Measurements from ENCODE around the gene AHCY. TPM values are rescaled to one million over a fixed set of nuclear protein-coding genes. Genes with fewer than 3 reads are reported as not detected.

AHCY gene
- total and polyA plus RNA-seq, 8 donors: 89.1 to 121 (median 118) TPM

GRCh38 chr20:34285450-34285849 lies 17.7 kb downstream of the AHCY start:
- intact Hi-C loops (cut with DNase I): no loop called here
- no peak for ATAC-seq

GRCh38 chr20:34283844-34284243 lies 19.3 kb downstream of the AHCY start:
- H3K27ac ChIP-seq: no peak overlapping the region
- H3K4me1 ChIP-seq: no peaks in the 10 kb centered on the region
- no peak overlapping the region for H3K4me3 ChIP-seq
- intact Hi-C loops (cut with DNase I): no loop called here
- no peaks in the 10 kb centered on the region for H3K27me3 ChIP-seq
- H3K36me3 ChIP-seq: peaks cover 0 to 100% of the 10 kb centered on the region in 2 donors
- no peak for ATAC-seq
- H3K9me3 ChIP-seq: no peaks in the 10 kb centered on the region
- no peak for DNase-seq
- no peak for TF ChIP-seq CTCF (IDR thresholded peaks at IDR 0.05)

More at GRCh38 chr20:34285450-34285849, 17.7 kb downstream of the AHCY start:
- Histone ChIP-seq H3K27me3 (no peaks in the 10 kb centered on the region), H3K36me3 (peaks cover 0 to 100% of the 10 kb centered on the region in 2 donors), H3K9me3 (no peaks in the 10 kb centered on the region), H3K27ac (no peak overlapping the region), H3K4me1 (no peaks in the 10 kb centered on the region), H3K4me3 (no peak overlapping the region)
- no peak for TF ChIP-seq CTCF (IDR thresholded peaks at IDR 0.05)
- DNase-seq: no peak

- Histone ChIP-seq H3K27ac (no peak overlapping the region), H3K4me1 (no peaks in the 10 kb centered on the region), H3K27me3 (no peaks in the 10 kb centered on the region), H3K36me3 (peaks cover 0 to 100% of the 10 kb centered on the region in 2 donors), H3K4me3 (no peak overlapping the region), H3K9me3 (no peaks in the 10 kb centered on the region)
- no peak for TF ChIP-seq CTCF (IDR thresholded peaks at IDR 0.05)
- intact Hi-C loops (cut with DNase I): no loop called here
- no peak for ATAC-seq
- DNase-seq: no peak
These were observed 21.1 kb downstream of the AHCY start for GRCh38 chr20:34282041-34282440.

GRCh38 chr20:34281177-34281576 lies 22.0 kb downstream of the AHCY start:
- intact Hi-C loops (cut with DNase I): no loop called here
- Histone ChIP-seq H3K27ac (no peak overlapping the region), H3K4me1 (no peaks in the 10 kb centered on the region), H3K9me3 (no peaks in the 10 kb centered on the region), H3K27me3 (no peaks in the 10 kb centered on the region), H3K36me3 (peaks cover 0 to 100% of the 10 kb centered on the region in 2 donors), H3K4me3 (no peak overlapping the region)
- TF ChIP-seq CTCF (IDR thresholded peaks at IDR 0.05): no peak
- ATAC-seq (no peak), DNase-seq (no peak)

GRCh38 chr20:34274694-34275093 lies 28.5 kb downstream of the AHCY start:
- Histone ChIP-seq H3K27me3 (no peaks in the 10 kb centered on the region), H3K4me1 (no peaks in the 10 kb centered on the region), H3K9me3 (no peaks in the 10 kb centered on the region), H3K36me3 (peaks cover 0 to 68% of the 10 kb centered on the region in 2 donors), H3K4me3 (no peak overlapping the region), H3K27ac (no peak overlapping the region)
- ATAC-seq: no peak
- no peak for DNase-seq
- intact Hi-C loops (cut with DNase I): no loop called here
- no peak for TF ChIP-seq CTCF (IDR thresholded peaks at IDR 0.05)

Data from left lung (tissue), 10 donors.